Stimulated activated CD4-positive, alpha-beta T cell treated with anti-CD3 and anti-CD28 coated beads, Interleukin-1b, Interleukin-23, amount 100 ng/mL, for 4 hours (primary cell): ENCODE measurements around the gene CCDC71.

Experiments
- DNase-seq, 2 donors: peaks; one replicate each; pipeline ENCODE4 v3.0.0-alpha.2; 2020; ENCODE audit warnings: low read depth in 2 of 2

CCDC71 gene

DNA sequence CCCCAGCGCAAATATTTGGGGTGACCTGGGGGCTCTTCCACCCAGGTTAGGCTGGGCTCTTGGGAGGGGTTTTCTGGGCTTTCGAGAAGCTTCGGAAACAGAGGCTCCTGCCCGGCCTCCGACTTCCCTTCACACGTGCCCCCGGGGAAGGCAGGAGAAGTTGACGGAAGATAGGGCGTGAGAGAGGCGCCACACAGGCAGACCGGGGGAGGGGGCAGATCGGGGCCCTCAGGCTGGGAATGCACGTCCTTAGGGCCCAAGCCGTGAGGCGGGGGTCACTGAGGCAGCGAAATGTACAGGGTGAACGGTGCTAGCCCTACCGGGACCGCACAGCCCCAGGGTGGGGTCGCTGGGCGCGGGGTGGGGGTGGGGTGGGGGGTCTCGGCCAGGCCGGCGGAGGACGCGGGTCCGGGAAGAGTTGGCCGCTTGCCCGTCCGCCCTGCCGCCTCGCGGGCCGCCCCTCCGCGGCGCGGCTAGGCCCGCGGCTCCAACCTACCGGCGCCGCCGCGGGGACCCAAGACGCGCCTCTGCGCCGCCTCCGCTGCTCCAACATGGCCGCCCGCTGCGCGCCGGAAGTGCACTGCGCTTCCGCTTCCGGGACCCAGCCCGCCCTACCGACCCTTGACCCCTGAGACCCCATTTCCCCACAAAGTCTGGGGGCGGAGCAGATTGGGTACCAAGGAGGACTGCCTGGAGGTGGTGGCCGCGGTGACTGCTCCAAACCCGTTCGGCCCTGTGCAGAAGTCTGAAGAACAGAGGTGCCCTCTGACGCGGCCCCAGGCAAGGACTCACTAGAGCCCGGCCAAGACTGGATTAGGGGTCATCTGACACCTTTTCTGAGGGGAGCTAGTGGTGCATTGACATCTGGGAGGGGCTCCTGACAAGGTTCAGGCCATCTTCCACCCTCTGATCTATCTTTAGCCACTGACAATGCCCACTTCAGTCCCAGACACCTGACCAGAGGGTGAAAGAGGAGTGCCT lies at the start of gene CCDC71:
Gene CCDC71, minus strand, starts transcription at position 561 of the 981 bp plus-strand sequence. CDS start 2,123 bp downstream, outside the sequence.
- DNase-seq: peak; percentile 63 to 74

GRCh38 chr3:49213998-49214397 lies 47.9 kb upstream of the CCDC71 start:
- no peak for DNase-seq

DNA sequence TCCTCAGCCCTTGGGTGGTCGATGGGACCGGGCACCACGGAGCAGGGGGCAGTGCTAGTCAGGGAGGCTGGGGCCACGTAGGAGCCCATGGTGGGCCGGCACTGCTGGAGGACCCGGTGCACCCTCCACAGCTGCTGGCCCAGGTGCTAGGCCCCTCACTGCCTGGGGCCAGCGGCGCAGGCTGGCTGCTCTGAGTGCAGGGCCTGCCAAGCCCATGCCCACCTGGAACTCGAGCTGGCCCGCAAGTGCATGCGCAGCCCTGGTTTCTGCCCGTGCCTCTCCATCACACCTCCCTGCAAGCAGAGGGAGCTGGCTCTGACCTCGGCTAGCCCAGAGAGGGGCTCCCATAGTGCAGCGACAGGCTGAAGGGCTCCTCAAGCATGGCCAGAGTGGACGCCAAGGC lies 47.4 kb upstream of the CCDC71 start:
- no peak for DNase-seq

- no peak for DNase-seq
Observed at GRCh38 chr3:49199900-49200281, 33.8 kb upstream of the CCDC71 start.

- no peak for DNase-seq
Observed at GRCh38 chr3:49199239-49199899, 33.2 kb upstream of the CCDC71 start.

DNA sequence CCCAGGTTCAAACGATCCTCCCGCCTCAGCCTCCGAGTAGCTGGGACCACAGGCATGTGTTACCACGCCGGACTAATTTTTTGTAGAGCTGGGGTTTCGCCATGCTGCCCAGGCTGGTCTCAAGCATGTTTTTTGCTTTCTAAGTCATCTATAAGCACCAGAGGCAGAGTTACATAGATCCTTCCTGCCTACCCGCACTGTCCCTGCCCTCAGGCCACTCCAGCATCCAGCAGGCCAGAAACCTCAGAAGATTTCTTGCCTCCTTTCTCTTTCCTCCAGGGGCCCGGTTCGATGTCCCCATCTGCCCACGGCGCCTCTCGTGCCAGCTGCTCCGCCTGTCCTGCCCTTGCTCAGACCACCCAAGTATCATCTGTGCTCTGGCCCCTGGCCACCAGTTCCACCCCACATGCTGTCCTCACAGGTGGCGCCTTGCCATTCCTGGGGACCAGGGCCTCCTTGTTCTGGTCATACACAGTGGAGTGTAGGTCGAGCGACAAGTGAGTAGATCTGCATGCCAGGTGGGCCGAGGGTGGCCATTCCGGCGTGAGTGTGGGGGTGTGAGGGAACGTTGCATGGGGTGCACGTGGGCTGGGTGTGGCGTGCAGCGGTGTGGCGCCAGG lies 32.6 kb upstream of the CCDC71 start:
- DNase-seq: no peak

GRCh38 chr3:49198161-49198560 lies 32.0 kb upstream of the CCDC71 start:
- no peak for DNase-seq

- DNase-seq: no peak
Observed at GRCh38 chr3:49191741-49192140, 25.6 kb upstream of the CCDC71 start.

GRCh38 chr3:49183873-49184272 lies 17.7 kb upstream of the CCDC71 start:
- DNase-seq: no peak

DNA sequence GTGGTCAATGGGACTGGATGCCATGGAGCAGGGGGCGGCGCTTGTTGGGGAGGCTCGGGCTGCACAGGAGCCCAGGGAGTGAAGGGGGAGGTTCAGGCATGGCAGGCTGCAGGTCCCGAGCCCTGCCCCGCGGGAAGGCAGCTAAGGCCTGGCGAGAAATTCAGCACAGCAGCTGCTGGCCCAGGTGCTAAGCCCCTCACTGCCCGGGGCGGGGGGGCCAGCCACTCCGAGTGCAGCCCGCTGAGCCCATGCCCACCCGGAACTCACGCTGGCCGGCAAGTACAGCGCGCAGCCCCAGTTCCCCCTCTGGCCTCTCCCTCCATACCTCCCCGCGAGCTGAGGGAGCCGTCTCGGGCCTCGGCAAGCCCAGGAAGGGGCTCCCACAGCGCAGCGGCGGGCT lies 16.6 kb upstream of the CCDC71 start:
- DNase-seq: no peak

DNA sequence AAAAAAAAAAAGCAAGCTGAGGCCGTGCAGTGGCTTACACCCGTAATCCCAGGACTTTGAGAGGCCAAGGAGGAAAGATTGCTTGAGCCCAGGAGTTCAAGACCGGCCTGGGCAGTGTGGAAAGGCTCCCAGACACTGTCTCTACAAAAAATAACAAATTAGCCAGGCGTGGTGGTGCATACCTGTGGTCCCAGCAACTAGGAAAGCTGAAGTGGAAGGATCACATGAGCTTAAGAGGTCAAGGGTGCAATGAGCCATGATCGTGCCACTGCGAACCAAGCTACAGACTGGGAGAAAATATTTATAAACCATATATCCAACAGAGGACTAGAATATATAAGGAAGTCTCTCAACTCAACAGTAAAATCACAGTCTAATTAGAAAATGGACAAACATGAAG lies 15.2 kb upstream of the CCDC71 start:
- DNase-seq: no peak

DNA sequence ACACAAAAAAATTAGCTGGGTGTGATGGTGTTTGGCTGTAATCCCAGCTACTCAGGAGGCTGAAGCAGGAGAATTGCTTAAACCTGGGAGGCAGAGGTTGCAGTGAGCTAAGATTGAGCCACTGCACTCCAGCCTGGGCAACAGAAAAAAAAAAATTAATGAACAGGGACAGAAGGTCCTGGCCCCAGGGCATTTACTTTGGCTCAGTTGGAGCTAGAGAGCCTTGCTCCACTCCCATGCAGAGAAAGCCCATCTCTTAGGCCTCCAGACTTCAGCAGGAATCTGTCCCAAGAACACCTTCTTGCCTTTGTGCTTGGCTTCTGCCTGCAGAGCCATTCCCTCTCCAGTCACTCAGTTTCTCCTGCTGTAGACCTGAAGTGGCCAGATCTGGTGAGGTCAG lies 14.0 kb upstream of the CCDC71 start:
- no peak for DNase-seq

GRCh38 chr3:49177073-49177472 lies 10.9 kb upstream of the CCDC71 start:
- no peak for DNase-seq

GRCh38 chr3:49175530-49175929 lies 9.4 kb upstream of the CCDC71 start:
- no peak for DNase-seq

DNA sequence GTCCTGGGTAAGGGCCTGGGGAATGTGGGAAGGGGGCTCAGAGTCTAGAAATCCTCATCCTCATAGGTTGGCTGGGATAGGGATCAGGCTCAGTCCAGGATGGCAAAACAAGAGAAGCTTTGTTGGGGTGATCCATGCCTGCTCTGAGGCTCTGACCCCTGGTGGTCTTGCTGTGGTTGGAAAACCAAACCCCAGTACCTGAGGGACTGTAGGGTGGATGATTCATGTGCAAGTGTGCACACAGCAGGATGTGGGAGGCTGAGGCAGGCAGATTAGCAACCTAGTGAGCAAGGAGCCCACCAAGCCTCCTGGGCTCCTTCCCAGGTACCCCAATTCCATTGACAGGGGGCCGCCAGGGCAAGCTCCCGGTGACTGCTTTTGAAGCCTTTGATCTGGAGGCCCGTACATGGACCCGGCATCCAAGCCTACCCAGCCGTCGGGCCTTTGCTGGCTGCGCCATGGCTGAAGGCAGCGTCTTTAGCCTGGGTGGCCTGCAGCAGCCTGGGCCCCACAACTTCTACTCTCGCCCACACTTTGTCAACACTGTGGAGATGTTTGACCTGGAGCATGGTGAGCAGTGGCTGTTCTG lies 8.4 kb upstream of the CCDC71 start:
- DNase-seq: no peak

DNA sequence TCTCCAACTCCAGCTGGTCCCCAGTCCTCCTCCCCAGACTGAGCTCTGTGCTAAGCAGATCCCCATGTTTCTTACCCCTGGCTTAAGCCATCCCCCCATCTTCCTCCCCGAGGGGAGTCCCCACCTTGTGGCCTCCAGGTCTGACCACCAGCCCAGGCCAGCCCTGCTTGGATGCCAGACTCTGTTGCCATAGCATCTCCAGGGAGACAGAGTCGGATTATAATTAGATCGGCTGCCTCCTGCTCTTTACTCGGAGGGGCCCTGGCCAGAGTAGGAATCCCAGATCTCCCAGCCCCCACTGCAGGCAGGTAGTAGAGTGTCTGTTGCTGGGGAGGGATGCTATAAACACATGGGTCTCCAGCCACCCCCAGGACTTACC lies 7.7 kb upstream of the CCDC71 start:
- DNase-seq: no peak

GRCh38 chr3:49173116-49173791 lies 7.1 kb upstream of the CCDC71 start:
- DNase-seq: no peak

DNA sequence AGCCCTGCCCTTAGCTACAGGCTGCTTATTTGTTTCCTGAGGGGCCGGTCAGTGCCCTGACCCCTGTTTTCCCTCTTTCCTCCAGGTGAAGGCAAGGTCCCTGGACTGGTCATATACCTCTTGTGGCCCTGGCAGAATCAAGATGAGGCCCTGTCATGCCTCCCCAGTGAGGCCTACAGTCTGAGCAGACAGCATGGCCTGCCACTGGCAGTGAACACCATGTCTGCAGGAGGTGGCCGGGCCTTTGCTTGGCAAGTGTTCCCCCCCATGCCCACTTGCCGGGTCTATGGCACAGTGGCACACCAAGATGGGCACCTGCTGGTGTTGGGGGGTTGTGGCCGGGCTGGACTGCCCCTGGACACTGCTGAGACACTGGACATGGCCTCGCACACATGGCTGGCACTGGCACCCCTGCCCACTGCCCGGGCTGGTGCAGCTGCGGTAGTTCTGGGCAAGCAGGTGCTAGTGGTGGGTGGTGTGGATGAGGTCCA lies 6.5 kb upstream of the CCDC71 start:
- DNase-seq: no peak

- DNase-seq: no peak
Observed at GRCh38 chr3:49171775-49172500, 5.8 kb upstream of the CCDC71 start.

GRCh38 chr3:49171119-49171774 lies 5.1 kb upstream of the CCDC71 start, which contains the start of gene KLHDC8B:
Gene KLHDC8B, plus strand, starts transcription at chr3:49171598. Its CDS starts 1,172 bp downstream, at chr3:49172770.
- peak; percentile 72 to 84 for DNase-seq
